Measurements from ENCODE around the gene TMBIM4.

GRCh38 chr12:66118240-66118891 is 51.4 kb downstream of the TMBIM4 start:
- TF ChIP-seq POLR2A (IDR thresholded peaks at IDR 0.05; ENCODE audit: low read depth, low read length), result no peak
- no peak for TF ChIP-seq CTCF (conservative IDR thresholded peaks at IDR 0.05; ENCODE audit: low read depth, low read length)
- TF ChIP-seq RFX5 (IDR thresholded peaks at IDR 0.05; ENCODE audit: low read depth, low read length), result no peak
- TF ChIP-seq FOS (IDR thresholded peaks at IDR 0.05; ENCODE audit: low read depth, low read length), result no peak
- no peak for TF ChIP-seq RAD21 (IDR thresholded peaks at IDR 0.05; ENCODE audit: low read length)
- no peak for TF ChIP-seq USF2 (IDR thresholded peaks at IDR 0.05; ENCODE audit: low read depth, low read length)
- no peak for TF ChIP-seq SMC3 (IDR thresholded peaks at IDR 0.05; ENCODE audit: low read depth, low read length)
- no peak for TF ChIP-seq MAZ (IDR thresholded peaks at IDR 0.05; ENCODE audit: borderline replicate concordance, low read depth, low read length)
- TF ChIP-seq RCOR1 (IDR thresholded peaks at IDR 0.05; ENCODE audit: insufficient replicate concordance, low read length), result no peak
- no peak for TF ChIP-seq CHD1 (IDR thresholded peaks at IDR 0.05; ENCODE audit: low read depth, low read length)
- TF ChIP-seq MAFK (IDR thresholded peaks at IDR 0.05; ENCODE audit: low read depth, low read length), result no peak
- TF ChIP-seq CEBPB (IDR thresholded peaks at IDR 0.05; ENCODE audit: low read depth, low read length), result peak; percentile 68

Measured in IMR-90 (cell line).